Measurements from ENCODE around the gene TMF1.

TMF1 gene

DNA sequence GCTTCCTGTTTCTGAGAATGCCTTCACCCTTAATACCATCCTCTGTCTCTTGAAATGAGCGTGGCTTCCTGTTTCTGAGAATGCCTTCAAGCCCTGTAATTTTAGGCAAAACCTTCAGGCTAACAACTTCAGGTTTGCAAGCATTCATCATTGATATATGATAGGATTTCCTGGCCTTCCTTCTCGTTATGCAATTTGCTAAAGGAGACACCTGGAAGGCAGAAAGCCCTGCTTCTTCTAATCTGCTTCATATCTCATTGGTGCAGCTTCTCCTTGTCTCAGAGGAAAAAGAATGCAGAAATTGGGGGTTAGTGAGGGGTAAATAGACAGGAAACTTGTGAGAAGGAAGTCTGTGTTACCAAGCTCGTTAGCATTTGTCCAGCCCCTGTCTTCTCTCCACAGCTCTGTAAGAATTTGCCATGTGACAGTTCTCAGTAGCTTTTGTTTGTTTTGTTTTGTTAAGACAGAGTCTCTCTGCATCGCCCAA is 39.9 kb upstream of the TMF1 start (continued):
- TF ChIP-seq CREB5 (CRISPR knock-in tag; IDR thresholded peaks at IDR 0.05; ENCODE audit: low read depth), result no peak

GRCh38 chr3:69091389-69092029 is 39.4 kb upstream of the TMF1 start:
- TF ChIP-seq RARB (CRISPR knock-in tag; IDR thresholded peaks at IDR 0.05) (no peak), CREB5 (CRISPR knock-in tag; IDR thresholded peaks at IDR 0.05; ENCODE audit: low read depth) (no peak), BACH2 (CRISPR knock-in tag; IDR thresholded peaks at IDR 0.05; ENCODE audit: borderline replicate concordance) (no peak), CSRNP3 (CRISPR knock-in tag; IDR thresholded peaks at IDR 0.05) (no peak), TCF4 (CRISPR knock-in tag; IDR thresholded peaks at IDR 0.05; ENCODE audit: borderline replicate concordance) (no peak), ZNF565 (CRISPR knock-in tag; conservative IDR thresholded peaks at IDR 0.05; ENCODE audit: low read depth) (no peak), ARNTL (CRISPR knock-in tag; IDR thresholded peaks at IDR 0.05; ENCODE audit: borderline replicate concordance, low read depth) (no peak), GLIS3 (CRISPR knock-in tag; IDR thresholded peaks at IDR 0.05) (no peak), ZC3H10 (CRISPR knock-in tag; IDR thresholded peaks at IDR 0.05) (no peak), ZNF8 (CRISPR knock-in tag; IDR thresholded peaks at IDR 0.05) (no peak), ISL1 (CRISPR knock-in tag; IDR thresholded peaks at IDR 0.05) (no peak), PATZ1 (CRISPR knock-in tag; IDR thresholded peaks at IDR 0.05; ENCODE audit: borderline replicate concordance) (no peak)
- TF ChIP-seq, protein P1, sequence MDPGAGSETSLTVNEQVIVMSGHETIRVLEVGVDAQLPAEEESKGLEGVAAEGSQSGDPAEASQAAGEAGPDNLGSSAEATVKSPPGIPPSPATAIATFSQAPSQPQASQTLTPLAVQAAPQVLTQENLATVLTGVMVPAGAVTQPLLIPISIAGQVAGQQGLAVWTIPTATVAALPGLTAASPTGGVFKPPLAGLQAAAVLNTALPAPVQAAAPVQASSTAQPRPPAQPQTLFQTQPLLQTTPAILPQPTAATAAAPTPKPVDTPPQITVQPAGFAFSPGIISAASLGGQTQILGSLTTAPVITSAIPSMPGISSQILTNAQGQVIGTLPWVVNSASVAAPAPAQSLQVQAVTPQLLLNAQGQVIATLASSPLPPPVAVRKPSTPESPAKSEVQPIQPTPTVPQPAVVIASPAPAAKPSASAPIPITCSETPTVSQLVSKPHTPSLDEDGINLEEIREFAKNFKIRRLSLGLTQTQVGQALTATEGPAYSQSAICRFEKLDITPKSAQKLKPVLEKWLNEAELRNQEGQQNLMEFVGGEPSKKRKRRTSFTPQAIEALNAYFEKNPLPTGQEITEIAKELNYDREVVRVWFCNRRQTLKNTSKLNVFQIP (CRISPR knock-in tag; IDR thresholded peaks at IDR 0.05; ENCODE audit: borderline replicate concordance, low read depth), result no peak
- ATAC-seq, result no peak

DNA sequence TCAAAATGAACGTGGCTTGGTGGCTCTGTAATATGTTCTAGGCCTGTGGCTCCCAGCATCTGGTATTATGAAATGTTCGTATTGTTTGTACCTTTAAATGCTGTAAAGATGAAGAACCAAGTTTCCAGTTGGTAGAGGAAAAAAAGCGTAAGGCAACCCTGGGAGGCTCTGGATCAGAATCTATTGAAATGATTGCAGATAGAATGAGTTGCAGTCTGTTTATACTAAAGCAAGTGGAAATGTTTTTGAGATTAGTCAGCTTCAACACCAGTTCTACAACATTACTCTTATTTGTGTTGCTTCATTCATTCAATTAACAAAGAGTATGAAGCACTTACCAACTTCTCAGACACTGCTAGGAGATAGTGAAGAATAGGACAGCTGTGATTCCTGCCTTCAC is 37.9 kb upstream of the TMF1 start:
- TF ChIP-seq GLIS3 (CRISPR knock-in tag; IDR thresholded peaks at IDR 0.05), result no peak
- TF ChIP-seq, protein P1 (CRISPR knock-in tag; IDR thresholded peaks at IDR 0.05; ENCODE audit: borderline replicate concordance, low read depth), result no peak
- TF ChIP-seq TOX (CRISPR knock-in tag; IDR thresholded peaks at IDR 0.05; ENCODE audit: borderline replicate concordance), result no peak
- no peak for TF ChIP-seq PATZ1 (CRISPR knock-in tag; IDR thresholded peaks at IDR 0.05; ENCODE audit: borderline replicate concordance)
- TF ChIP-seq PPARA (CRISPR knock-in tag; IDR thresholded peaks at IDR 0.05; ENCODE audit: borderline replicate concordance), result no peak
- TF ChIP-seq TCF4 (CRISPR knock-in tag; IDR thresholded peaks at IDR 0.05; ENCODE audit: borderline replicate concordance), result no peak
- ATAC-seq, result no peak

Data from SK-N-SH treated with all-trans-retinoic acid at 6 μM for 48 hours (cell line).